NCI-H748 treated with DMSO at 0.1 percent for 48 hours (cell line): ENCODE data around the gene NTNG2.

Source experiments
- DNase-seq: peaks from one replicate; lab custom pipeline; 2025; lab: John Stamatoyannopoulos, UW

The NTNG2 gene

GRCh38 chr9:132147331-132147730 is 14.5 kb upstream of the NTNG2 start:
- DNase-seq = no peak

- DNase-seq = no peak
Measured at GRCh38 chr9:132147839-132148238, 14.0 kb upstream of the NTNG2 start.

GRCh38 chr9:132150256-132150655 is 11.6 kb upstream of the NTNG2 start:
- DNase-seq = no peak

GRCh38 chr9:132151118-132151517 is 10.7 kb upstream of the NTNG2 start:
- no peak for DNase-seq

- no peak for DNase-seq
Measured at GRCh38 chr9:132152231-132152630, 9.6 kb upstream of the NTNG2 start.

- no peak for DNase-seq
Measured at GRCh38 chr9:132154863-132155567, 6.8 kb upstream of the NTNG2 start.

GRCh38 chr9:132155568-132155895 is 6.3 kb upstream of the NTNG2 start:
- no peak for DNase-seq

GRCh38 chr9:132156262-132156661 is 5.6 kb upstream of the NTNG2 start:
- no peak for DNase-seq

- DNase-seq = no peak
Measured at GRCh38 chr9:132157347-132158116, 4.3 kb upstream of the NTNG2 start.

- DNase-seq = no peak
Measured at GRCh38 chr9:132160802-132161742, 786 bp upstream of the NTNG2 start.

- no peak for DNase-seq
Measured at GRCh38 chr9:132162764-132163456, 1.1 kb downstream of the NTNG2 start.

- DNase-seq = peak; percentile 32
Measured at GRCh38 chr9:132163457-132163875, 1.6 kb downstream of the NTNG2 start.

- DNase-seq = no peak
Measured at GRCh38 chr9:132163876-132164603, 2.2 kb downstream of the NTNG2 start.

GRCh38 chr9:132164604-132165362 is 2.9 kb downstream of the NTNG2 start:
- DNase-seq = no peak

GRCh38 chr9:132166599-132166998 is 4.7 kb downstream of the NTNG2 start:
- DNase-seq = no peak

GRCh38 chr9:132167192-132167591 is 5.3 kb downstream of the NTNG2 start:
- DNase-seq = no peak

- DNase-seq = no peak
Measured at GRCh38 chr9:132168347-132168746, 6.5 kb downstream of the NTNG2 start.

- no peak for DNase-seq
Measured at GRCh38 chr9:132168851-132169250, 7.0 kb downstream of the NTNG2 start.

GRCh38 chr9:132169672-132170392 is 8.0 kb downstream of the NTNG2 start:
- peak; percentile 31 for DNase-seq

- no peak for DNase-seq
Measured at GRCh38 chr9:132171702-132172101, 9.8 kb downstream of the NTNG2 start.
